ENCODE results near the gene TAF15.

DNA sequence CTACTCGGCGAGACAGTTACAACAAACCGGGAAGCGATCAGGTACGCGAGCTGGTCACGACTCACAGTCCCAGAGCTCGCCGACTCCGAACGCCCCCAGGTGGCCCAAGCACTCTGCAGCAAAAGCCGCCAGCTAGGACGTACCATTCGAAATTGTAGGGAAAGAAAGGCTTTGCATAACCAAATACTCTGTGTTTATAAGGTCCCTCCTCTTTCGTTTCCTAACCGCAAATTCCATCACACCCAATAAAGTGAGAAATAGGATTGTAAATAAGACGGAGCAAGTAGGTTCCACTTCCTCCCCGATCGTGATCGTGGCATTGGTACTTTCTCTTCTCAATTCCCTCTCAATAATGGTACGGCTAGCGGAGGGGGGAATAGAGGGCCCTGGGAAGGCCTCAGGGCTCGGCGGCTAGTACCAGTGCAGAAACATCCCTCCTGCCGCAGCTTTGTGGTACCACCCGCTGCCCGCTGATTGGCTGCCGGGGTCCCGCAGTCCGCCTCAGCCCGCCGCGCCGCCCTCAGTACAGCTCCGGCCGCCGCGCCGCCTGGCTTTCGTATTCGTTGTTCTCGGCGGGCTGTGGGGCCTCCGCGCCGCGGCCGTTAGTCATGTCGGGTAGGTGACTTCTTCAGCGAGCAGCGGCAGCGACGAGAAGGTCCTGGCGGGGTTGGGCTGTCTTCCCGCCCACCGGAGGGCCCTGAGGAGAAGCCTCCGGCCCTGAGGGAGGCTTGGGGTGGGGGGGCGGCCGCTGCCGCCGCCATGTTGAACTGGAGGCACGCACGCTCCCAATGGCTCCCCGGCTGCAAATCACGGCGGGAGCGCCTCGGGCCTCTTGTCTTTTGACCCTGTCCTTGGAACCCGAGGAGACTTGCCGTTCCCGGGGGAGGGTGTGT lies at the start of gene TAF15:
- TF ChIP-seq GATA2 (IDR thresholded peaks at IDR 0.05; ENCODE audit: low read depth, low read length) (no peak), GATA3 (IDR thresholded peaks at IDR 0.05; ENCODE audit: low read depth, low read length) (no peak)

All from SH-SY5Y (cell line).